A673 (cell line): ENCODE measurements around the gene HMGB4. TPM values are rescaled to one million over a fixed set of nuclear protein-coding genes. Genes with fewer than 3 reads are reported as not detected.

Experiments
- BruUV-seq: library from RNA; stranded (reverse); fragments of 400-500 nt; replicated peaks from 2 replicates; lab custom pipeline; 2021; lab: Mats Ljungman, UMichigan
- CTCF ChIA-PET: fragments of 300-600 bp; sonication (Branson Sonifier 250); formaldehyde crosslinking; loops from one replicate; lab custom pipeline; 2022; ENCODE audit warnings: antibody characterized with exemption; lab: Charles Lee
- POLR2A ChIA-PET: fragments of 300-600 bp; sonication (Branson Sonifier 250); formaldehyde crosslinking; loops from one replicate; lab custom pipeline; 2022; ENCODE audit warnings: antibody characterized with exemption; ENCODE audit not compliant: low non-redundant PET; lab: Charles Lee
- DNase-seq: peaks from one replicate; pipeline ENCODE4 v3.0.0-alpha.2; 2015; ENCODE audit warnings: low spot score
- H3K27ac ChIP-seq: fragments of 200-600 bp; sonication (generic); 2 replicates; pipeline ENCODE4 v1.5.1; 2016; ENCODE audit warnings: mixed run types, low read depth, mild to moderate bottlenecking, mixed read lengths, antibody characterized with exemption, low read length; ENCODE audit not compliant: poor library complexity, severe bottlenecking
- H3K27me3 ChIP-seq: fragments of 200-600 bp; sonication (generic); replicated peaks from 2 replicates; pipeline ENCODE4 v1.6.1; 2017; ENCODE audit warnings: mixed run types, low read depth, mild to moderate bottlenecking, mixed read lengths, antibody characterized with exemption, low read length; ENCODE audit not compliant: insufficient read depth, poor library complexity
- H3K36me3 ChIP-seq: fragments of 200-600 bp; sonication (generic); 2 replicates; pipeline ENCODE4 v1.6.1; 2016; ENCODE audit warnings: mixed run types, mild to moderate bottlenecking, mixed read lengths, antibody characterized with exemption, low read length; ENCODE audit not compliant: insufficient read depth, poor library complexity, severe bottlenecking
- H3K4me1 ChIP-seq: fragments of 200-600 bp; sonication (generic); 2 replicates; pipeline ENCODE4 v1.6.1; 2017; ENCODE audit warnings: mixed run types, mild to moderate bottlenecking, mixed read lengths, antibody characterized with exemption, low read length; ENCODE audit not compliant: insufficient read depth, poor library complexity, severe bottlenecking
- H3K4me3 ChIP-seq: fragments of 200-600 bp; sonication (generic); 2 replicates; pipeline ENCODE4 v1.5.1; 2016; ENCODE audit warnings: low read depth, mixed run types, mild to moderate bottlenecking, mixed read lengths, low read length; ENCODE audit not compliant: poor library complexity, severe bottlenecking
- H3K9me3 ChIP-seq: fragments of 200-600 bp; sonication (generic); 2 replicates; pipeline ENCODE4 v1.6.1; 2016; ENCODE audit warnings: mixed run types, low read depth, mild to moderate bottlenecking, mixed read lengths, antibody characterized with exemption, low read length; ENCODE audit not compliant: poor library complexity, severe bottlenecking
- CTCF ChIP-seq: fragments of 300-800, 200-600 bp; sonication (generic); conservative IDR thresholded peaks from 2 replicates; pipeline ENCODE4 v1.5.1; 2017; ENCODE audit warnings: low read depth, mild to moderate bottlenecking, antibody characterized with exemption, low read length, moderate library complexity, mixed read lengths
- EZH2 ChIP-seq: fragments of 200-600 bp; sonication (generic); IDR thresholded peaks from 2 replicates; pipeline ENCODE4 v1.6.1; 2017; ENCODE audit warnings: borderline replicate concordance, low read depth, mild to moderate bottlenecking, mixed read lengths, antibody characterized with exemption, low read length; ENCODE audit not compliant: poor library complexity, severe bottlenecking
- intact Hi-C: fragments of 100-400 bp; cut with micrococcal nuclease; formaldehyde crosslinking; loops from one replicate; pipeline ENCODE4 v1.10.0; 2022; ENCODE audit not compliant: unreplicated experiment
- total RNA-seq: library from RNA; stranded (reverse); gene quantifications from 2 replicates; pipeline ENCODE4 v1.2.3, GENCODE V29; 2021

HMGB4 gene
- total RNA-seq, 1 experiment from 2014 or later: not detected

DNA sequence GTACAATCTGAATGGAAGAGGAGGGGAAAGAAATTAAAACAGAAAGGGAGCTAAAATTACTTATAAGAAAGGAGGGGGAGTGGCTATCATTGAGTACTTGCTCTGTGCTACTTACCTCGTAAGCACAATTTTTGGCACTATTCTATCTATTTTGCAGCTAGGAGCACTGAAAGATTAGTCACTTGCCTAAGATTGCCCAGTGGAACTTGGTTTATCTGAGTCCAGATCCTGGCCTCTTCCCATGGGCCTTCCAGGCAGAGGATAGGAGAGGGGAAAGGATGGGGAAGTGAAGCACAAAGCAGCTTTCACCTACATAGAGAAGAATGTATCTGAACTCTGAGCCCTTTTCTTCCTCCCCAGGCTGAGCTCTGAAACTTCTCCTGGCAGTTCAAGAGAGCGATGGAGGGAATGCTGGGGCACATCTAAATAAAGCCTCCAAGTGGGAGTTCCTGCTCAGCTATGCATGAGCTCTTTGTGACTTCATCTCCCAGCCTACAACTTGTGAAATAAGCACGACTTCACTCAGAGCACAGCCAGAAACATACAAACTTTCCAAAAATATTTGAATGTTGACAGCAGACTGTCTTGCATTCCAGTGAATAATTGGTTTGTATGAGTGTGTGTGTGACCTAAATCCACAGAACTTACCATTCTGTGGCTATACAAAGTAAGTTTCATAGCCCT lies 29.4 kb downstream of the HMGB4 start:
- POLR2A ChIA-PET: no interaction called here
- Histone ChIP-seq H3K27ac (no peak overlapping the region), H3K36me3 (no peaks in the 10 kb centered on the region), H3K4me3 (no peak overlapping the region), H3K27me3 (no peaks in the 10 kb centered on the region), H3K9me3 (no peaks in the 10 kb centered on the region), H3K4me1 (no peaks in the 10 kb centered on the region)
- CTCF ChIA-PET: no interaction called here
- no TSS peak for BruUV-seq
- DNase-seq: no peak
- TF ChIP-seq CTCF (no peak), EZH2 (no peak)
- intact Hi-C loops: no loop called here

DNA sequence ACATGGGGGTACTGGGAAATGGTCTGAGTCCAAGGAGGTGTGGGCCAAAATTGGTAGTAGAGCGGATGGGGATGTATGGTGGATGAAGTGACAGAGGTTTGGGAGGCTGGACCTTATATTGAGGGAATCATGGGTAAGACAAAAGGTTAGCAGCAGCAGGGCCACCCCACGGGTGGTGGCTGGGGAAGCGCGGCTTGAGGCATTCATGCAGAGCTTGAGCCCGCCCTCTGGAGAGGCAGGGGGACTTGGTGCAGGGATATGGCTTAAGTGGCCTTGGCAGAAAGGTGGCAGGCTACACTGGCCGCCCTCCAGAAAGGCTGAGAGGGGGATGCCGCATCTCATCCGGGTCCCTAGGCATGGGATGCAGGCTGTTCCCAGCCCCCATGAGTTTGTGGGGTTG lies 31.5 kb downstream of the HMGB4 start:
- DNase-seq: no peak
- BruUV-seq: no TSS peak
- Histone ChIP-seq H3K4me3 (no peak overlapping the region), H3K9me3 (no peaks in the 10 kb centered on the region), H3K27ac (no peak overlapping the region), H3K27me3 (no peaks in the 10 kb centered on the region), H3K36me3 (no peaks in the 10 kb centered on the region), H3K4me1 (no peaks in the 10 kb centered on the region)
- CTCF ChIA-PET: no interaction called here
- intact Hi-C loops: no loop called here
- TF ChIP-seq EZH2 (no peak), CTCF (no peak)
- POLR2A ChIA-PET: no interaction called here

- DNase-seq: no peak
- Histone ChIP-seq H3K27ac (no peak overlapping the region), H3K36me3 (no peaks in the 10 kb centered on the region), H3K27me3 (no peaks in the 10 kb centered on the region), H3K4me3 (no peak overlapping the region), H3K9me3 (no peaks in the 10 kb centered on the region), H3K4me1 (no peaks in the 10 kb centered on the region)
- TF ChIP-seq EZH2: no peak
- TF ChIP-seq CTCF: no peak
- BruUV-seq: no TSS peak
- POLR2A ChIA-PET: no interaction called here
- CTCF ChIA-PET: no interaction called here
- intact Hi-C loops: no loop called here
These were observed 32.1 kb downstream of the HMGB4 start for GRCh38 chr1:33895976-33896375.
